ENCODE measurements around the gene S100A12.

Gene S100A12

DNA sequence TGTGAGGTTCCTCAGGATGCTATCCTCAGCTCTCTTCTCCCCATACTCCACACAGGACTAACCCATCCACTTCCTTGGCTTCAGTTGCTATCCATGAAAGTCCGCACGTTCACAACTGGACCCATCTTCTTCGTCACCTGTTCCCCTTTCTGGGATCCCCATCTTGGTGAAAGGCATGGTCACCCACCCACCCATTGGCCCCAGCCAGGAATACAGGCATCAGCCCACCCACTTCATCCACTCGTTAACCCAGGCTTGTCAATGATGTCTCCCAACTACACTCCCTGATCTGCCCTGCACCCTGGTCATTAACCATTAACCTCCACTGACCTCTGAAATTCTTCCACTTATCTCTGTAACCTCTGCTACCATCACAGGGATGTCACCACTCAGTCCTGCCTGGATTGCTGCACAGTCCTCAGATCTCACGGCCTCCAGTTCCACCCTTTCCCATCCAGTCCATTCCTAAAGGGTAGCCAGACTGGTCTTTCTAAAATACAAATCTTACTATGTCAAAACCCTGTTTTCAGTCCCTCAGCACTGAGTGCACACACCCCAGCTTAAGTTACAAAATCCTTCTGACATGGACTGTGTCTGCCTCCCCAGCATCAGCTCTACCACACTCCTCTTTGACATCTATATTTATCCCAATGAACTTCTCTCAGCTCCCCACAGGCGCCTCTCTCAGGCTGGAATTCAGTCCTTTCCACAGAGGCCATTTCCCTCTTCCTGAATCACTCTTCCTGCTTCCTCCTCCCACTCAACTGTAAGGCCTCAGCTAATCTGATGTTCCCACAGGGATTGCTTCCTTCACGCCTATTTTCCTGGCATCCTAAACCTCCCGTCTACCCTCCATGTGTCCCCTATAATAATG is 37.2 kb downstream of the S100A12 start:
- TF ChIP-seq, protein P1, sequence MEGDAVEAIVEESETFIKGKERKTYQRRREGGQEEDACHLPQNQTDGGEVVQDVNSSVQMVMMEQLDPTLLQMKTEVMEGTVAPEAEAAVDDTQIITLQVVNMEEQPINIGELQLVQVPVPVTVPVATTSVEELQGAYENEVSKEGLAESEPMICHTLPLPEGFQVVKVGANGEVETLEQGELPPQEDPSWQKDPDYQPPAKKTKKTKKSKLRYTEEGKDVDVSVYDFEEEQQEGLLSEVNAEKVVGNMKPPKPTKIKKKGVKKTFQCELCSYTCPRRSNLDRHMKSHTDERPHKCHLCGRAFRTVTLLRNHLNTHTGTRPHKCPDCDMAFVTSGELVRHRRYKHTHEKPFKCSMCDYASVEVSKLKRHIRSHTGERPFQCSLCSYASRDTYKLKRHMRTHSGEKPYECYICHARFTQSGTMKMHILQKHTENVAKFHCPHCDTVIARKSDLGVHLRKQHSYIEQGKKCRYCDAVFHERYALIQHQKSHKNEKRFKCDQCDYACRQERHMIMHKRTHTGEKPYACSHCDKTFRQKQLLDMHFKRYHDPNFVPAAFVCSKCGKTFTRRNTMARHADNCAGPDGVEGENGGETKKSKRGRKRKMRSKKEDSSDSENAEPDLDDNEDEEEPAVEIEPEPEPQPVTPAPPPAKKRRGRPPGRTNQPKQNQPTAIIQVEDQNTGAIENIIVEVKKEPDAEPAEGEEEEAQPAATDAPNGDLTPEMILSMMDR (conservative IDR thresholded peaks at IDR 0.05; ENCODE audit: low read depth, low read length), result no peak
- no peak for DNase-seq (ENCODE audit: low read depth)
- H3K4me3 ChIP-seq (ENCODE audit: low read length), result no peak overlapping the region

DNA sequence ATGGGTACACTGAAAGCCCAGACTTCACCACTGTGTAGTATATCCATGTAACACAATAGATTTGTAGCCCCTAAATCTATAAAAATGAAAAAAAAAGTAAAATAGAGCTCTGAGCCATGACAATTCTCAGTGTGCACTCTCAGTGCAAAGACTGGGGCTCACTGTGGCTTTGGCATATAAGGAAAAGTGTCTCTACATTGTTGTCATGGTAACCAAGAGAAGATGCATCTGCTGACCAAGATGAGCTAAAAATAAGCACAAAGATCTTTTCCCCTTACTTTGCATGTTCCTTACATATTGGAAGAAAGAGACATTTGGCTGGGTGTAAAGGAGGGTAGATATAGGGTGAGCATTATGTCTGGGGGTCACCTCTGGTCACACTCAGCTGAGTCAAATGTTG is 38.8 kb downstream of the S100A12 start:
- no peak for DNase-seq (ENCODE audit: low read depth)
- TF ChIP-seq, protein P1 (conservative IDR thresholded peaks at IDR 0.05; ENCODE audit: low read depth, low read length), result no peak
- no peak overlapping the region for H3K4me3 ChIP-seq (ENCODE audit: low read length)

DNA sequence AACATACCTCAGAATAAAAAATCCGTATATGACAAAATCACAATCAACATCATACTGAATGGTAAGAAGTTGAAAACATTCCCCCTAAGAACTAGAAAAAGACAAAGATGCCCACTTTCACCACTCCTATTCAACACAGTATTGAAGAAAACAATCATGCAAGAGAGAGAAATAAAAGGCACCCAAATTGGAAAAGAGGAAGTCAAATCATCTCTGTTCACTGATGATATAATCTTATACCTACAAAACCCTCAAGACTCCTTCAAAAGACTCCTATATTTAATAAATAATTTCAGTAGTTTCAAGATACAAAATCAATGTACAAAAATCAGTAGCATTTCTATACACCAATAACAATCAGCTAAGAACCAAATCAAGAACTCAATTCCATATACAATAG is 41.5 kb downstream of the S100A12 start:
- TF ChIP-seq, protein P1 (conservative IDR thresholded peaks at IDR 0.05; ENCODE audit: low read depth, low read length), result no peak
- H3K4me3 ChIP-seq (ENCODE audit: low read length), result no peak overlapping the region
- no peak for DNase-seq (ENCODE audit: low read depth)

DNA sequence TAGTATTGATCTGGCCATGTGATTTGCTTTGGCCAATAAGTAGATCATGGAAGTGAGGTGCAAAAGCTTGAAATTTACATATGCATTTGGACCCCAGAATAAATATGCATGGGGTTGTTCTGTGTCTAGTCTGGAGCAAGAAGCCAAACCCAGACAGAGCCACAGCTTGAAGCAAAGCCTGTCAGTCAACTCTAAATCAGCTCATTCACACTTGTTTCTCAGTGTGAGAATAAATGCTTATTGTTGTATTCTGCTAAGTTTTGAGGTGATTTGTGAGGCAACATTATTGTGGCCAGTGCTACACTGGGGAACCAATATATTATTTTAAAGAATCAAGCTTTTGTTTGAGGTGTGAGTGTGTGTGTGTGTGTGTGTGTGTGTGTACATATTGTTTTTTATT is 50.5 kb downstream of the S100A12 start:
- TF ChIP-seq, protein P1 (conservative IDR thresholded peaks at IDR 0.05; ENCODE audit: low read depth, low read length), result no peak
- no peak overlapping the region for H3K4me3 ChIP-seq (ENCODE audit: low read length)
- no peak for DNase-seq (ENCODE audit: low read depth)
